ENCODE results near the gene ZBTB16.

The ZBTB16 gene

GRCh38 chr11:114068327-114068726 lies 8.8 kb downstream of the ZBTB16 start:
- no peak for DNase-seq (ENCODE audit: low spot score in 2 of 2)
- Mint-ChIP-seq H3K4me1 (peaks cover 30% of the 10 kb centered on the region), H3K4me3 (peak overlapping the region; percentile 80), H3K9me3 (no peaks in the 10 kb centered on the region), H3K27ac (peak overlapping the region; percentile 96), H3K36me3 (peaks cover 95% of the 10 kb centered on the region)
- no peak for ATAC-seq

GRCh38 chr11:114070464-114071139 lies 11.1 kb downstream of the ZBTB16 start:
- peak overlapping the region; percentile 79 for H3K27ac Mint-ChIP-seq
- DNase-seq (ENCODE audit: low spot score in 2 of 2) (no peak), ATAC-seq (no peak)
- peaks cover 94% of the 10 kb centered on the region for H3K36me3 Mint-ChIP-seq
- H3K9me3 Mint-ChIP-seq: no peaks in the 10 kb centered on the region
- peak overlapping the region; percentile 80 for H3K4me3 Mint-ChIP-seq
- H3K4me1 Mint-ChIP-seq: peaks cover 49% of the 10 kb centered on the region

GRCh38 chr11:114073007-114073827 lies 13.7 kb downstream of the ZBTB16 start:
- peaks cover 60% of the 10 kb centered on the region for H3K4me1 Mint-ChIP-seq
- peak; percentile 22 for ATAC-seq
- H3K36me3 Mint-ChIP-seq: peaks cover 89% of the 10 kb centered on the region
- peak overlapping the region; percentile 80 for H3K4me3 Mint-ChIP-seq
- peak overlapping the region; percentile 79 for H3K27ac Mint-ChIP-seq
- H3K9me3 Mint-ChIP-seq: no peaks in the 10 kb centered on the region
- no peak for DNase-seq (ENCODE audit: low spot score in 2 of 2)

GRCh38 chr11:114073828-114074381 lies 14.4 kb downstream of the ZBTB16 start:
- Mint-ChIP-seq H3K4me1 (peaks cover 63% of the 10 kb centered on the region), H3K4me3 (peak overlapping the region; percentile 80), H3K9me3 (no peaks in the 10 kb centered on the region), H3K27ac (peak overlapping the region; percentile 79), H3K36me3 (peaks cover 85% of the 10 kb centered on the region)
- peak; percentile 82 for ATAC-seq
- DNase-seq (ENCODE audit: low spot score in 2 of 2): no peak

- Mint-ChIP-seq H3K9me3 (no peaks in the 10 kb centered on the region), H3K27ac (peak overlapping the region; percentile 79), H3K4me3 (peak overlapping the region; percentile 80), H3K4me1 (peaks cover 71% of the 10 kb centered on the region), H3K36me3 (peaks cover 79% of the 10 kb centered on the region)
- DNase-seq (ENCODE audit: low spot score in 2 of 2) (no peak), ATAC-seq (no peak)
Measured at GRCh38 chr11:114074546-114075343, 15.2 kb downstream of the ZBTB16 start.

- DNase-seq (ENCODE audit: low spot score in 2 of 2) (no peak), ATAC-seq (no peak)
- Mint-ChIP-seq H3K4me3 (peak overlapping the region; percentile 80), H3K9me3 (no peaks in the 10 kb centered on the region), H3K27ac (peak overlapping the region; percentile 79), H3K4me1 (peaks cover 77% of the 10 kb centered on the region), H3K36me3 (peaks cover 79% of the 10 kb centered on the region)
Measured at GRCh38 chr11:114075344-114075610, 15.8 kb downstream of the ZBTB16 start.

- no peak for DNase-seq (ENCODE audit: low spot score in 2 of 2)
- ATAC-seq: peak; percentile 43
- Mint-ChIP-seq H3K9me3 (no peaks in the 10 kb centered on the region), H3K27ac (peak overlapping the region; percentile 79), H3K36me3 (peaks cover 80% of the 10 kb centered on the region), H3K4me3 (peak overlapping the region; percentile 80), H3K4me1 (peaks cover 84% of the 10 kb centered on the region)
Measured at GRCh38 chr11:114075891-114076441, 16.5 kb downstream of the ZBTB16 start.

GRCh38 chr11:114076921-114077331 lies 17.4 kb downstream of the ZBTB16 start:
- Mint-ChIP-seq H3K27ac (peak overlapping the region; percentile 79), H3K9me3 (no peaks in the 10 kb centered on the region), H3K36me3 (peaks cover 72% of the 10 kb centered on the region), H3K4me3 (peak overlapping the region; percentile 80), H3K4me1 (peaks cover 90% of the 10 kb centered on the region)
- DNase-seq (ENCODE audit: low spot score in 2 of 2): no peak
- ATAC-seq: no peak

- Mint-ChIP-seq H3K36me3 (peaks cover 72% of the 10 kb centered on the region), H3K9me3 (no peaks in the 10 kb centered on the region), H3K4me1 (peaks cover 91% of the 10 kb centered on the region), H3K4me3 (peak overlapping the region; percentile 80), H3K27ac (peak overlapping the region; percentile 79)
- ATAC-seq: peak; percentile 44
- no peak for DNase-seq (ENCODE audit: low spot score in 2 of 2)
Measured at GRCh38 chr11:114077482-114078305, 18.2 kb downstream of the ZBTB16 start.

- H3K4me3 Mint-ChIP-seq: peak overlapping the region; percentile 80
- H3K9me3 Mint-ChIP-seq: no peaks in the 10 kb centered on the region
- peak overlapping the region; percentile 79 for H3K27ac Mint-ChIP-seq
- DNase-seq (ENCODE audit: low spot score in 2 of 2): no peak
- peaks cover 92% of the 10 kb centered on the region for H3K4me1 Mint-ChIP-seq
- no peak for ATAC-seq
- peaks cover 73% of the 10 kb centered on the region for H3K36me3 Mint-ChIP-seq
Measured at GRCh38 chr11:114078423-114078822, 18.9 kb downstream of the ZBTB16 start.

- H3K27ac Mint-ChIP-seq: peak overlapping the region; percentile 79
- H3K36me3 Mint-ChIP-seq: peaks cover 73% of the 10 kb centered on the region
- H3K4me1 Mint-ChIP-seq: peaks cover 93% of the 10 kb centered on the region
Measured at GRCh38 chr11:114079511-114080065, 20.1 kb downstream of the ZBTB16 start.

GRCh38 chr11:114080219-114080618 lies 20.7 kb downstream of the ZBTB16 start:
- ATAC-seq (peak; percentile 81), DNase-seq (ENCODE audit: low spot score in 2 of 2) (no peak)
- Mint-ChIP-seq H3K36me3 (peaks cover 71% of the 10 kb centered on the region), H3K4me3 (peak overlapping the region; percentile 80), H3K27ac (peak overlapping the region; percentile 79), H3K9me3 (no peaks in the 10 kb centered on the region), H3K4me1 (peaks cover 93% of the 10 kb centered on the region)

More at GRCh38 chr11:114079511-114080065, 20.1 kb downstream of the ZBTB16 start:
- no peak for DNase-seq (ENCODE audit: low spot score in 2 of 2)
- ATAC-seq: no peak
- Mint-ChIP-seq H3K4me3 (peak overlapping the region; percentile 80), H3K9me3 (no peaks in the 10 kb centered on the region)

GRCh38 chr11:114080769-114081168 lies 21.3 kb downstream of the ZBTB16 start:
- ATAC-seq (no peak), DNase-seq (ENCODE audit: low spot score in 2 of 2) (no peak)
- Mint-ChIP-seq H3K4me3 (peak overlapping the region; percentile 80), H3K36me3 (peaks cover 67% of the 10 kb centered on the region), H3K9me3 (no peaks in the 10 kb centered on the region), H3K4me1 (peaks cover 96% of the 10 kb centered on the region), H3K27ac (peak overlapping the region; percentile 79)

Measured in stimulated activated effector memory CD8-positive, alpha-beta T cell treated with anti-CD3 and anti-CD28 coated beads, Interleukin-12 subunit alpha, Interleukin-12 subunit beta, amount 100 ng/mL, for 72 hours (primary cell).